ENCODE data around the gene CSF3. TPM values are rescaled to one million over a fixed set of nuclear protein-coding genes. Genes with fewer than 3 reads are reported as not detected.

CSF3 gene
- total and polyA plus RNA-seq, 2 donors (not counting 1 experiment from before 2014, with no cell fraction given), result not detected

- TF ChIP-seq, protein P1, sequence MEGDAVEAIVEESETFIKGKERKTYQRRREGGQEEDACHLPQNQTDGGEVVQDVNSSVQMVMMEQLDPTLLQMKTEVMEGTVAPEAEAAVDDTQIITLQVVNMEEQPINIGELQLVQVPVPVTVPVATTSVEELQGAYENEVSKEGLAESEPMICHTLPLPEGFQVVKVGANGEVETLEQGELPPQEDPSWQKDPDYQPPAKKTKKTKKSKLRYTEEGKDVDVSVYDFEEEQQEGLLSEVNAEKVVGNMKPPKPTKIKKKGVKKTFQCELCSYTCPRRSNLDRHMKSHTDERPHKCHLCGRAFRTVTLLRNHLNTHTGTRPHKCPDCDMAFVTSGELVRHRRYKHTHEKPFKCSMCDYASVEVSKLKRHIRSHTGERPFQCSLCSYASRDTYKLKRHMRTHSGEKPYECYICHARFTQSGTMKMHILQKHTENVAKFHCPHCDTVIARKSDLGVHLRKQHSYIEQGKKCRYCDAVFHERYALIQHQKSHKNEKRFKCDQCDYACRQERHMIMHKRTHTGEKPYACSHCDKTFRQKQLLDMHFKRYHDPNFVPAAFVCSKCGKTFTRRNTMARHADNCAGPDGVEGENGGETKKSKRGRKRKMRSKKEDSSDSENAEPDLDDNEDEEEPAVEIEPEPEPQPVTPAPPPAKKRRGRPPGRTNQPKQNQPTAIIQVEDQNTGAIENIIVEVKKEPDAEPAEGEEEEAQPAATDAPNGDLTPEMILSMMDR (conservative IDR thresholded peaks at IDR 0.05 in 1 of 2, IDR thresholded peaks at IDR 0.05 in 1 of 2; ENCODE audit: low read depth in 1 of 2, low read length in 2 of 2), result no peak
- TF ChIP-seq EZH2 (IDR thresholded peaks at IDR 0.05; ENCODE audit: low read length, missing control alignments), result no peak
- H3K4me2 ChIP-seq (ENCODE audit: extremely low read depth, insufficient read depth, low read length), result peak overlapping the region; percentile 95
Measured at GRCh38 chr17:40065769-40066510, 50.7 kb downstream of the CSF3 start.

More at GRCh38 chr17:40065769-40066510, 50.7 kb downstream of the CSF3 start:
- H3K27ac ChIP-seq (ENCODE audit: insufficient read depth, low read length), result no peak overlapping the region
- H3K9me3 ChIP-seq (ENCODE audit: control insufficient read depth, insufficient read depth, low read depth, low read length), result no peaks in the 10 kb centered on the region
- no peaks in the 10 kb centered on the region for H4K20me1 ChIP-seq (ENCODE audit: control insufficient read depth, extremely low read depth, insufficient read depth, low read length)
- H3K79me2 ChIP-seq (ENCODE audit: control insufficient read depth, insufficient read depth, low read length), result peaks cover 42% of the 10 kb centered on the region
- no peak for DNase-seq (ENCODE audit: low read depth in 2 of 2)
- peaks cover 37% of the 10 kb centered on the region for H3K4me1 ChIP-seq (ENCODE audit: control insufficient read depth, extremely low read depth, insufficient read depth, low read length)
- H3K36me3 ChIP-seq (ENCODE audit: control insufficient read depth, insufficient read depth, low read length), result no peaks in the 10 kb centered on the region
- no peak overlapping the region for H2AFZ ChIP-seq (ENCODE audit: low read length)
- no peaks in the 10 kb centered on the region for H3K27me3 ChIP-seq (ENCODE audit: control insufficient read depth, insufficient read depth, low read length)
- no peak overlapping the region for H3K9ac ChIP-seq (ENCODE audit: insufficient read depth, low read length)
- H3K4me3 ChIP-seq (replicated peaks in 1 of 4; ENCODE audit: control extremely low read depth in 1 of 4, insufficient read depth in 1 of 4, low read depth in 3 of 4, low read length in 4 of 4), result peak overlapping the region in 1 of 4 experiments; percentile 95

Other genes with a start within 250 kb of the CSF3 start
- gene IKZF3, start 151.1 kb upstream of the CSF3 start, total RNA-seq, result not detected in 2 replicates
- gene IKZF3, start 151.1 kb upstream of the CSF3 start, polyA plus RNA-seq, result 0.03 TPM in 1 of 2 replicates, not detected in the other
- not detected in 2 replicates for gene ZPBP2, start 147.2 kb upstream of the CSF3 start, total RNA-seq
- not detected in 2 replicates for gene ZPBP2, start 147.2 kb upstream of the CSF3 start, polyA plus RNA-seq
- 4.4 and 5.6 TPM in 2 replicates for gene GSDMB, start 96.8 kb upstream of the CSF3 start, total RNA-seq
- 1.1 and 2.3 TPM in 2 replicates for gene GSDMB, start 96.8 kb upstream of the CSF3 start, polyA plus RNA-seq
- gene ORMDL3, start 87.8 kb upstream of the CSF3 start, total RNA-seq, result 48.1 and 51.9 TPM in 2 replicates
- 22.3 and 30.1 TPM in 2 replicates for gene ORMDL3, start 87.8 kb upstream of the CSF3 start, polyA plus RNA-seq
- gene LRRC3C, start 87.7 kb upstream of the CSF3 start, total RNA-seq, result not detected in 2 replicates
- gene LRRC3C, start 87.7 kb upstream of the CSF3 start, polyA plus RNA-seq, result not detected in 2 replicates
- gene GSDMA, start 52.4 kb upstream of the CSF3 start, total RNA-seq, result not detected in 2 replicates
- not detected in 2 replicates for gene GSDMA, start 52.4 kb upstream of the CSF3 start, polyA plus RNA-seq
- gene PSMD3, start 34.6 kb upstream of the CSF3 start, total RNA-seq, result 55.2 and 55.5 TPM in 2 replicates
- 66.9 and 107 TPM in 2 replicates for gene PSMD3, start 34.6 kb upstream of the CSF3 start, polyA plus RNA-seq
- 25.1 and 31.1 TPM in 2 replicates for gene MED24, start 39.0 kb downstream of the CSF3 start, total RNA-seq
- 42.7 and 66.7 TPM in 2 replicates for gene MED24, start 39.0 kb downstream of the CSF3 start, polyA plus RNA-seq
- 49.8 and 52.8 TPM in 2 replicates for gene THRA, start 47.5 kb downstream of the CSF3 start, total RNA-seq
- gene THRA, start 47.5 kb downstream of the CSF3 start, polyA plus RNA-seq, result 27.2 and 30.8 TPM in 2 replicates
- 1.8 and 5.3 TPM in 2 replicates for gene NR1D1, start 85.1 kb downstream of the CSF3 start, total RNA-seq
- gene NR1D1, start 85.1 kb downstream of the CSF3 start, polyA plus RNA-seq, result 3.3 and 4.0 TPM in 2 replicates
- 43.9 and 52.4 TPM in 2 replicates for gene MSL1, start 106.5 kb downstream of the CSF3 start, total RNA-seq
- gene MSL1, start 106.5 kb downstream of the CSF3 start, polyA plus RNA-seq, result 65.6 and 86.3 TPM in 2 replicates
- 24.9 and 26.8 TPM in 2 replicates for gene CASC3, start 125.1 kb downstream of the CSF3 start, total RNA-seq
- 38.8 and 45.7 TPM in 2 replicates for gene CASC3, start 125.1 kb downstream of the CSF3 start, polyA plus RNA-seq
- 1.2 and 1.3 TPM in 2 replicates for gene RAPGEFL1, start 162.0 kb downstream of the CSF3 start, total RNA-seq
- 1.6 and 1.7 TPM in 2 replicates for gene RAPGEFL1, start 162.0 kb downstream of the CSF3 start, polyA plus RNA-seq
- gene WIPF2, start 203.9 kb downstream of the CSF3 start, total RNA-seq, result 4.6 and 7.6 TPM in 2 replicates
- 9.1 and 11.1 TPM in 2 replicates for gene WIPF2, start 203.9 kb downstream of the CSF3 start, polyA plus RNA-seq